Kidney epithelial cell (primary cell): ENCODE measurements around the gene TM6SF1. TPM values are rescaled to one million over a fixed set of nuclear protein-coding genes. Genes with fewer than 3 reads are reported as not detected.
"Not testable (repeated sequence)": the region's sequence is repeated elsewhere in the genome, so short reads cannot be mapped to it uniquely, and the experiment has no call there.

Source experiments
- DNase-seq: peaks from one replicate; pipeline ENCODE4 v3.0.0-alpha.2; 2010; ENCODE audit warnings: low read depth
- H3K27me3 ChIP-seq: 2 replicates; pipeline ENCODE4 v1.6.0; 2011; ENCODE audit warnings: low read length; ENCODE audit not compliant: control insufficient read depth, insufficient read depth
- H3K36me3 ChIP-seq: 2 replicates; pipeline ENCODE4 v1.5.1; 2011; ENCODE audit warnings: low read length; ENCODE audit not compliant: control insufficient read depth, insufficient read depth
- H3K4me3 ChIP-seq: 2 replicates; pipeline ENCODE4 v1.5.1; 2011; ENCODE audit warnings: low read depth, mild to moderate bottlenecking, control low read depth, low read length
- CTCF ChIP-seq: IDR thresholded peaks from 2 replicates; pipeline ENCODE4 v1.5.1; 2011; ENCODE audit warnings: mild to moderate bottlenecking, moderate library complexity, low read length, control low read depth, inconsistent platforms; ENCODE audit not compliant: insufficient read depth, poor library complexity, severe bottlenecking
- total RNA-seq: library from RNA; depleted of rRNA; stranded (reverse); fragments of >200 nt; gene quantifications from 2 replicates; pipeline ENCODE4 v1.2.3, GENCODE V29; 2015

Gene TM6SF1
- total RNA-seq, 1 donor from 2014 or later, result 21.4 TPM

- no peak for TF ChIP-seq CTCF
- H3K4me3 ChIP-seq, result no peak overlapping the region
- DNase-seq, result no peak
- H3K27me3 ChIP-seq, result no peaks in the 10 kb centered on the region
- no peaks in the 10 kb centered on the region for H3K36me3 ChIP-seq
These were observed 58.8 kb downstream of the TM6SF1 start for GRCh38 chr15:83166218-83166617.

GRCh38 chr15:83166830-83167229 lies 59.4 kb downstream of the TM6SF1 start:
- DNase-seq, result no peak
- Histone ChIP-seq H3K4me3 (no peak overlapping the region), H3K27me3 (no peaks in the 10 kb centered on the region), H3K36me3 (no peaks in the 10 kb centered on the region)
- TF ChIP-seq CTCF, result no peak

- not testable (repeated sequence) for DNase-seq, H3K4me3 ChIP-seq, H3K36me3 ChIP-seq, H3K27me3 ChIP-seq
These were observed 62.1 kb downstream of the TM6SF1 start for GRCh38 chr15:83169576-83169975.

GRCh38 chr15:83170474-83171165 lies 63.2 kb downstream of the TM6SF1 start:
- TF ChIP-seq CTCF, result no peak
- DNase-seq, result no peak
- Histone ChIP-seq H3K36me3 (no peaks in the 10 kb centered on the region), H3K27me3 (no peaks in the 10 kb centered on the region), H3K4me3 (no peak overlapping the region)

GRCh38 chr15:83174891-83175290 lies 67.4 kb downstream of the TM6SF1 start:
- no peak overlapping the region for H3K4me3 ChIP-seq
- H3K27me3 ChIP-seq, result no peaks in the 10 kb centered on the region
- TF ChIP-seq CTCF, result no peak
- no peak for DNase-seq
- no peaks in the 10 kb centered on the region for H3K36me3 ChIP-seq

- H3K36me3 ChIP-seq, result no peaks in the 10 kb centered on the region
- no peak for TF ChIP-seq CTCF
- no peaks in the 10 kb centered on the region for H3K27me3 ChIP-seq
- no peak for DNase-seq
- no peak overlapping the region for H3K4me3 ChIP-seq
These were observed 70.9 kb downstream of the TM6SF1 start for GRCh38 chr15:83178390-83178789.
